ENCODE data around the gene RIC8B.

Gene RIC8B

GRCh38 chr12:106758349-106759110, 16.0 kb upstream of the RIC8B start:
- DNase-seq (ENCODE audit: low spot score), result no peak

GRCh38 chr12:106759526-106760183, 14.8 kb upstream of the RIC8B start:
- DNase-seq (ENCODE audit: low spot score), result no peak

GRCh38 chr12:106760184-106760531, 14.3 kb upstream of the RIC8B start:
- no peak for DNase-seq (ENCODE audit: low spot score)

GRCh38 chr12:106764220-106764619, 10.3 kb upstream of the RIC8B start:
- DNase-seq (ENCODE audit: low spot score), result no peak

GRCh38 chr12:106764738-106765137, 9.7 kb upstream of the RIC8B start:
- DNase-seq (ENCODE audit: low spot score), result no peak

GRCh38 chr12:106766393-106766826, 8.1 kb upstream of the RIC8B start:
- no peak for DNase-seq (ENCODE audit: low spot score)

- no peak for DNase-seq (ENCODE audit: low spot score)
Measured at GRCh38 chr12:106767206-106767605, 7.3 kb upstream of the RIC8B start.

- DNase-seq (ENCODE audit: low spot score), result no peak
Measured at GRCh38 chr12:106767954-106768822, 6.3 kb upstream of the RIC8B start.

GRCh38 chr12:106769078-106769477, 5.4 kb upstream of the RIC8B start:
- DNase-seq (ENCODE audit: low spot score), result no peak

GRCh38 chr12:106769546-106769945, 4.9 kb upstream of the RIC8B start:
- DNase-seq (ENCODE audit: low spot score), result no peak

GRCh38 chr12:106771425-106771824, 3.1 kb upstream of the RIC8B start:
- DNase-seq (ENCODE audit: low spot score), result no peak

GRCh38 chr12:106773286-106774004, 1.0 kb upstream of the RIC8B start:
- DNase-seq (ENCODE audit: low spot score), result no peak

GRCh38 chr12:106774808-106775524, 484 bp downstream of the RIC8B start:
- DNase-seq (ENCODE audit: low spot score), result peak; percentile 11

GRCh38 chr12:106776897-106777296, 2.4 kb downstream of the RIC8B start:
- no peak for DNase-seq (ENCODE audit: low spot score)

- no peak for DNase-seq (ENCODE audit: low spot score)
Measured at GRCh38 chr12:106780010-106780631, 5.6 kb downstream of the RIC8B start.

GRCh38 chr12:106782619-106783018, 8.1 kb downstream of the RIC8B start:
- no peak for DNase-seq (ENCODE audit: low spot score)

- DNase-seq (ENCODE audit: low spot score), result no peak
Measured at GRCh38 chr12:106783515-106783914, 9.0 kb downstream of the RIC8B start.

- no peak for DNase-seq (ENCODE audit: low spot score)
Measured at GRCh38 chr12:106790020-106790419, 15.5 kb downstream of the RIC8B start.

GRCh38 chr12:106791531-106791930, 17.0 kb downstream of the RIC8B start:
- no peak for DNase-seq (ENCODE audit: low spot score)

- DNase-seq (ENCODE audit: low spot score), result no peak
Measured at GRCh38 chr12:106794369-106794768, 19.9 kb downstream of the RIC8B start.

GRCh38 chr12:106801167-106801708, 26.8 kb downstream of the RIC8B start:
- no peak for DNase-seq (ENCODE audit: low spot score)
